RWPE2 (cell line): ENCODE data around the gene SGMS1.
"Not testable (repeated sequence)": the region's sequence is repeated elsewhere in the genome, so short reads cannot be mapped to it uniquely, and the experiment has no call there.

Source experiments
- ATAC-seq: fragments of 200-7000 bp; cut with Tn5 transposase; 3 replicates; pipeline ENCODE4 v1.9.1; 2021; ENCODE audit warnings: low read depth
- DNase-seq: peaks from one replicate; pipeline ENCODE4 v3.0.0-alpha.2; 2020; ENCODE audit warnings: low spot score
- H3K27ac ChIP-seq: fragments of 450-650 bp; 2 replicates; pipeline ENCODE4 v1.5.1; 2017; ENCODE audit warnings: mild to moderate bottlenecking; ENCODE audit not compliant: poor library complexity, severe bottlenecking
- H3K27me3 ChIP-seq: fragments of 250-450 bp; sonication (Bioruptor Pico); 2 replicates; pipeline ENCODE4 v1.5.1; 2021; ENCODE audit warnings: mild to moderate bottlenecking, moderate library complexity; ENCODE audit not compliant: insufficient read depth, poor library complexity, severe bottlenecking
- H3K36me3 ChIP-seq: fragments of 250-450 bp; sonication (Bioruptor Pico); 2 replicates; pipeline ENCODE4 v1.5.1; 2020; ENCODE audit warnings: low read depth, mild to moderate bottlenecking, moderate library complexity
- H3K4me1 ChIP-seq: fragments of 250-450 bp; sonication (Bioruptor Pico); 2 replicates; pipeline ENCODE4 v1.5.1; 2021; ENCODE audit warnings: mild to moderate bottlenecking, moderate library complexity; ENCODE audit not compliant: insufficient read depth, poor library complexity, severe bottlenecking
- H3K4me3 ChIP-seq: fragments of 250-450 bp; sonication (Bioruptor Pico); 2 replicates; pipeline ENCODE4 v1.5.1; 2021; ENCODE audit warnings: mild to moderate bottlenecking, moderate library complexity; ENCODE audit not compliant: severe bottlenecking
- H3K9me3 ChIP-seq: fragments of 250-450 bp; sonication (Bioruptor Pico); 2 replicates; pipeline ENCODE4 v1.5.1; 2021; ENCODE audit warnings: mild to moderate bottlenecking, moderate library complexity; ENCODE audit not compliant: severe bottlenecking
- TF ChIP-seq, protein P1 (sequence below): fragments of 450-650 bp; IDR thresholded peaks from one replicate; pipeline ENCODE4 v1.5.1; 2017; ENCODE audit warnings: mild to moderate bottlenecking, moderate library complexity; ENCODE audit not compliant: poor library complexity, severe bottlenecking

Gene SGMS1

GRCh38 chr10:50452603-50453002 is 171.2 kb downstream of the SGMS1 start:
- H3K36me3 ChIP-seq, result no peaks in the 10 kb centered on the region
- H3K27me3 ChIP-seq, result no peaks in the 10 kb centered on the region
- H3K27ac ChIP-seq, result no peak overlapping the region
- H3K4me3 ChIP-seq, result no peak overlapping the region
- TF ChIP-seq, protein P1, sequence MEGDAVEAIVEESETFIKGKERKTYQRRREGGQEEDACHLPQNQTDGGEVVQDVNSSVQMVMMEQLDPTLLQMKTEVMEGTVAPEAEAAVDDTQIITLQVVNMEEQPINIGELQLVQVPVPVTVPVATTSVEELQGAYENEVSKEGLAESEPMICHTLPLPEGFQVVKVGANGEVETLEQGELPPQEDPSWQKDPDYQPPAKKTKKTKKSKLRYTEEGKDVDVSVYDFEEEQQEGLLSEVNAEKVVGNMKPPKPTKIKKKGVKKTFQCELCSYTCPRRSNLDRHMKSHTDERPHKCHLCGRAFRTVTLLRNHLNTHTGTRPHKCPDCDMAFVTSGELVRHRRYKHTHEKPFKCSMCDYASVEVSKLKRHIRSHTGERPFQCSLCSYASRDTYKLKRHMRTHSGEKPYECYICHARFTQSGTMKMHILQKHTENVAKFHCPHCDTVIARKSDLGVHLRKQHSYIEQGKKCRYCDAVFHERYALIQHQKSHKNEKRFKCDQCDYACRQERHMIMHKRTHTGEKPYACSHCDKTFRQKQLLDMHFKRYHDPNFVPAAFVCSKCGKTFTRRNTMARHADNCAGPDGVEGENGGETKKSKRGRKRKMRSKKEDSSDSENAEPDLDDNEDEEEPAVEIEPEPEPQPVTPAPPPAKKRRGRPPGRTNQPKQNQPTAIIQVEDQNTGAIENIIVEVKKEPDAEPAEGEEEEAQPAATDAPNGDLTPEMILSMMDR, result no peak
- H3K9me3 ChIP-seq, result no peaks in the 10 kb centered on the region
- no peaks in the 10 kb centered on the region for H3K4me1 ChIP-seq
- ATAC-seq, result no peak
- no peak for DNase-seq

DNA sequence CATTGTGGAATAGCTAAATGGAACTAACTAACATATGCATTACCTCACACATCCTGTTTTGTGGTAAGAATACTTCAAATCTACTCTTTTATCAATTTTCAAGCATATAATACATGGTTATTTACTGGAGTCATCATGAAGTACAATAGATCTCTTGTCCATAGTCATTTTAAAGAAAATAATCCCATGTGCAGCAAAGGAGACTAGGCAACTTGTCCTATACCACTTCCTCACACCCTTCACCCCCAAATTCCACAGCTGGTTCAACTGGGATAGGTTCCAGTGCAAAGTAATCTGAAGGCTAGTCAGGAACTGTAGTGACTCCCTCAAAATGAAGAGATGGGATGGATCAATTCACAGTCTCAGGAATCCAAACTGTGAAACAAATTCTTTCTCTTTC is 176.1 kb downstream of the SGMS1 start:
- no peak for ATAC-seq
- H3K27ac ChIP-seq, result no peak overlapping the region
- TF ChIP-seq, protein P1, result no peak
- no peaks in the 10 kb centered on the region for H3K27me3 ChIP-seq
- H3K4me1 ChIP-seq, result no peaks in the 10 kb centered on the region
- no peak for DNase-seq
- H3K4me3 ChIP-seq, result no peak overlapping the region
- H3K36me3 ChIP-seq, result no peaks in the 10 kb centered on the region
- H3K9me3 ChIP-seq, result no peaks in the 10 kb centered on the region

DNA sequence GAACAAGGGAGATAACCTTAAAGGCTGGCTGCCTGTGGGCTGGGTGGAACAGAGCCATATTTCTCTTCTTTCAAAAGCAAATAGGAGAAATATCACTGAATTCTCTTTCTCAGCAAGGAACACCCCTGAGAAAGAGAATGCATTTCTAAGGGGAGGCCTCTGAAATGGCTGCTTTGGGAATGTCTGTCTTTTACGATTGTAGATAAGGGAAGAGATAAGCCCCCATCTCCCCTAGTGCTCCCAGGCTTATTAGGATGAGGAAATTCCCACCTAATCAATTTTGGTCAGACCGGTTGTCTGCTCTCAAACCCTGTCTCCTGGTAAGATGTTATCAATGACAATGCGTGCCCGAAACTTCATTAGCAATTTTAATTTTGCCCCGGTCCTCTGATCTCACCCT is 178.0 kb downstream of the SGMS1 start:
- H3K36me3 ChIP-seq, H3K27ac ChIP-seq, H3K9me3 ChIP-seq, DNase-seq, H3K4me3 ChIP-seq, H3K27me3 ChIP-seq, ATAC-seq, H3K4me1 ChIP-seq: not testable (repeated sequence)

DNA sequence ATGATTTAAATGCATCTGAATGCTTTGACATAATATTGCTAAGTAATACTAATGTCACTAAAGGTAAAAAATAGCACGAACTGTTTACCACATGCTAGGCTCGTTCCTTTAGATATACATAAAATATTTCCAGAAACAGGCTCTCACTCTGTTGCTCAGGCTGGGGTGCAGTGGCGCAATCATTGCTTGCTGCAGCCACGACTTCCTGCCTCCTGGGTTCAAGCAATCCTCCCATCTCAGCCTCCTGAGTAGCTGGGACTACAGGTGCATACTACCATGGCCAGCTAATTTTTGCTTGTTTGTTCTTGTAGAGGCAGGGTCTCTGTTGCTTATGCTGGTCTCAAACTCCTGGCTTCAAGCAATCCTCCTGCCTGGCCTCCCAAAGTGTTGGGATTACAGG is 183.3 kb downstream of the SGMS1 start:
- TF ChIP-seq, protein P1, result no peak
- H3K27me3 ChIP-seq, result no peaks in the 10 kb centered on the region
- no peaks in the 10 kb centered on the region for H3K36me3 ChIP-seq
- ATAC-seq, result no peak
- no peaks in the 10 kb centered on the region for H3K9me3 ChIP-seq
- no peak overlapping the region for H3K4me3 ChIP-seq
- H3K27ac ChIP-seq, result no peak overlapping the region
- DNase-seq, result no peak
- H3K4me1 ChIP-seq, result no peaks in the 10 kb centered on the region

DNA sequence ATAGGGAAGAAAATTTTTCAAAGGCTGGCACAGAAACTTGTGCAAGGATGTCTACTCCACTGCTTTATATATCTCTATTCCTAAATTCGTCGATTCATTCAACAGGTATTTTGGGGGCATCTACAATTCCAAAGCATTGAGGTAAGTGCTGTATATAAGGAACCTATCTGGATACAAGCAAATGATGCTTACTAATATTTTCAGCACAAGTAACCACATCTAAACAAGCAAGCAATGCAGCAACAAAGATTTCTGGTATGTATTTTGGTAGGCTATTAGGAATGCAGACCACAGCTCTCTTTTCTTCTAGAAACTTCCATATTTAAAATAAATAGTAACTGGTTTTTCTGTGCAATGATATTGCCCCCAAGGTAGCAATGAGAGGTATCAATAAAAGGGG is 183.9 kb downstream of the SGMS1 start:
- Histone ChIP-seq H3K4me3 (no peak overlapping the region), H3K9me3 (no peaks in the 10 kb centered on the region), H3K27me3 (no peaks in the 10 kb centered on the region), H3K4me1 (no peaks in the 10 kb centered on the region), H3K27ac (no peak overlapping the region), H3K36me3 (no peaks in the 10 kb centered on the region)
- ATAC-seq, result no peak
- DNase-seq, result no peak
- TF ChIP-seq, protein P1, result no peak
